Activated CD4-positive, alpha-beta memory T cell treated with anti-CD3 and anti-CD28 coated beads for 36 hours (primary cell): Measurements from ENCODE around the gene NPVF. TPM values are rescaled to one million over a fixed set of nuclear protein-coding genes. Genes with fewer than 3 reads are reported as not detected.

Source experiments
- CTCF ChIA-PET: fragments of 350-600 bp; sonication (Branson Sonifier 250); formaldehyde crosslinking; loops from one replicate; lab custom pipeline; 2021; ENCODE audit warnings: antibody characterized with exemption, inconsistent platforms; lab: Charles Lee
- POLR2A ChIA-PET: fragments of 350-600 bp; sonication (Branson Sonifier 250); formaldehyde crosslinking; loops from one replicate; lab custom pipeline; 2021; ENCODE audit warnings: antibody characterized with exemption; lab: Charles Lee
- DNase-seq: peaks from one replicate; pipeline ENCODE4 v3.0.0-alpha.2; 2020
- H3K27ac Mint-ChIP-seq: one replicate; pipeline ENCODE4 v1.8.0; 2021; ENCODE audit warnings: mixed read lengths
- H3K27me3 Mint-ChIP-seq: one replicate; pipeline ENCODE4 v1.8.0; 2021; ENCODE audit warnings: mixed read lengths
- H3K36me3 Mint-ChIP-seq: one replicate; pipeline ENCODE4 v1.8.0; 2021; ENCODE audit warnings: mixed read lengths
- H3K4me1 Mint-ChIP-seq: one replicate; pipeline ENCODE4 v1.8.0; 2021; ENCODE audit warnings: low read depth, mixed read lengths
- H3K4me3 Mint-ChIP-seq: one replicate; pipeline ENCODE4 v1.8.0; 2021; ENCODE audit warnings: mild to moderate bottlenecking, mixed read lengths
- H3K9me3 Mint-ChIP-seq: one replicate; pipeline ENCODE4 v1.8.0; 2021; ENCODE audit warnings: mixed read lengths
- intact Hi-C: fragments of 100-400 bp; cut with micrococcal nuclease; formaldehyde crosslinking; loops from one replicate; pipeline ENCODE4 v1.15.1; 2023
- total RNA-seq, 2 experiments: library from RNA; stranded (reverse); gene quantifications; one replicate each; pipeline ENCODE4 v1.2.3, GENCODE V29; 2021

Gene NPVF
- total RNA-seq, 2 experiments from 2014 or later, result not detected

DNA sequence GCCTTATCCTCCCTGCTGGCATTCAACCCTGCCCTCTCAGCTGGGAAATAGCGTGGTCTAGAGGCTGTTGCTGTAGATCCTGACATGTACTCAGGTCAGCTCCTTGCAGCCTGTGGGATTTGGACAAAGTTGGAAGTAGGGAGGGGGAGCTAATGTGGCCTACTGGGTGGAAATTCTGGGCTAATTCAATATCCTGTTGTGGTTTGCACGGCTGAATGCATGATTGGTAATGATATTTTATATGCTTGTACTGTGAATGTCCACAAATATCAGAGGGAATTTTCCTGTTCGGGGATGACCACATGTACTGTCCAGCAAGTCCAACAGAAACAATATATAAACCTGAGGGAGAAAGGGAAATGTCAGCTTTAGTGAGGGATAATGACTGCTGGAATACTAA lies 22.1 kb upstream of the NPVF start:
- H3K27me3 Mint-ChIP-seq, result no peaks in the 10 kb centered on the region
- POLR2A ChIA-PET, result no interaction called here
- CTCF ChIA-PET, result interaction anchor here (1.5 kb wide), 2 partner anchors 9 to 315 kb away, joined by 4 to 8 read pairs; no protein-coding TSS in a partner anchor
- intact Hi-C loops, result no loop called here
- DNase-seq, result no peak
- no peaks in the 10 kb centered on the region for H3K9me3 Mint-ChIP-seq
- no peak overlapping the region for H3K4me3 Mint-ChIP-seq
- no peaks in the 10 kb centered on the region for H3K4me1 Mint-ChIP-seq
- no peak overlapping the region for H3K27ac Mint-ChIP-seq
- no peaks in the 10 kb centered on the region for H3K36me3 Mint-ChIP-seq

DNA sequence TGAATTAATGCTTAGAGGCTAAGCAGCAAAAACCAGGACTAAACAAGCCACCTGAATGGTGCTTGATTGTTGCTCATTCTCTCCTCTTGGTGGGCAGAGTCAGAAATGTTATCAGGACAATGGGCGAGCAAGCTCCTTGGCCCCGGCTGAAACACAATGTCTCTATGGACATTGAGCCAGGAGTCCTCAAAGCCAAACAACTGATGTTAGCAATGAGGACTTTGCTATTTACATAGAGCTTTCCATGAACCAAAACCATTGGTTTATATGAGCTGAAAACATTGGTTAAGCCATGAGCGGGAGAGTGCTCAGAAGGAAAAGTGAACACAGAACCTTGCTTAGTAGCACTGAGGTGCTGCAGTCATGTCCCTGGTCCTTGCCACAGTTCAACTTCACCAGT lies 21.5 kb upstream of the NPVF start:
- CTCF ChIA-PET, result interaction anchor here (0.6 to 1.5 kb wide), 3 partner anchors 10 to 316 kb away, joined by 3 to 8 read pairs (median 4); no protein-coding TSS in a partner anchor
- POLR2A ChIA-PET, result no interaction called here
- intact Hi-C loops, result no loop called here
- Mint-ChIP-seq H3K36me3 (no peaks in the 10 kb centered on the region), H3K9me3 (no peaks in the 10 kb centered on the region), H3K4me1 (no peaks in the 10 kb centered on the region), H3K27me3 (no peaks in the 10 kb centered on the region), H3K27ac (no peak overlapping the region), H3K4me3 (no peak overlapping the region)
- no peak for DNase-seq

DNA sequence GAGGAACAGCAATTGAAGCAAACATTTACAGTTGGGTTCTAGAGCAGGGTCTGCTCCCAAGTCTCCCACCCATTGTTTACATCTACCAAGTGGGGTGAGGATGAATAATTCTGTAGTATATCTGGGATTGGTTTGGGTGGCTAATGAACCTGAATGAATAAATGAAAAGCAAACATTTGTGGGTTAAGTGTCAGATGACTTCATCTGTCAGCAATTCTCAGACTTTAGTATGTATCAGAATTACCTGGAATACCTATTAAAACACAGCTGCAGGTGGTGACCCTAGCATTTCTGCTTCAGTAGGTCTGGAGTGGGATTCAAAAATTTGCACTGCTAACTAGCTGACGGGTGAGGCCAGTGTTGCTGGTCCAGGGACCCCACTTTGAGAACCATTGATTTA lies 18.0 kb upstream of the NPVF start:
- POLR2A ChIA-PET, result no interaction called here

GRCh38 chr7:25244254-25245033 lies 16.2 kb upstream of the NPVF start:
- Mint-ChIP-seq H3K36me3 (no peaks in the 10 kb centered on the region), H3K27me3 (peaks cover 4% of the 10 kb centered on the region), H3K27ac (no peak overlapping the region), H3K4me3 (no peak overlapping the region), H3K4me1 (no peaks in the 10 kb centered on the region), H3K9me3 (no peaks in the 10 kb centered on the region)
- DNase-seq, result no peak
- CTCF ChIA-PET, result interaction anchor here (1.4 kb wide), 1 partner anchor 27 kb away, joined by 5 read pairs; no protein-coding TSS in a partner anchor
- intact Hi-C loops, result no loop called here
- POLR2A ChIA-PET, result no interaction called here

More for the DNA sequence above, 18.0 kb upstream of the NPVF start:
- no peaks in the 10 kb centered on the region for H3K9me3 Mint-ChIP-seq
- CTCF ChIA-PET, result interaction anchor here (1.0 to 1.5 kb wide), 2 partner anchors 29 to 319 kb away, joined by 3 read pairs; no protein-coding TSS in a partner anchor
- no peak overlapping the region for H3K27ac Mint-ChIP-seq
- no peak for DNase-seq
- no peaks in the 10 kb centered on the region for H3K36me3 Mint-ChIP-seq
- H3K4me3 Mint-ChIP-seq, result no peak overlapping the region
- peaks cover 2% of the 10 kb centered on the region for H3K27me3 Mint-ChIP-seq
- no peaks in the 10 kb centered on the region for H3K4me1 Mint-ChIP-seq
- intact Hi-C loops, result no loop called here

DNA sequence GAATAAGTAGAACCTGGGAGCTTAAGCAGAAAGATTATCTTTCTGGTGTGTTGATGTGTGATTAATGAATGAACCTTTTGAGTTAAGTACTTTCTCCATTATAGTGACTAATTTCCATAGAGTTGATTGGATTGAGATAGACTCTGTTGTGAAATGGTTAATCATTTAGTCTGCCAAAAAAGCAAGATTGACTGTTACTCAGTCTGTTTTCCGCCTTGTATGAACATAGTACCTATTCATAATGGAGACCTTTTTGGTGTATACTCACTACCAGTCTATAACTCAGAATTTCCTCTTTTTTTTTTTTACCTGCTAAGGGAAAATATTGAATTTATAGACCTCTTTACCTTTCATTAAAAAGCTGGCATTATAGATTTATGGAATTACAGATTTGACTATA lies 14.4 kb upstream of the NPVF start:
- Mint-ChIP-seq H3K9me3 (no peaks in the 10 kb centered on the region), H3K27me3 (peaks cover 6% of the 10 kb centered on the region), H3K36me3 (no peaks in the 10 kb centered on the region), H3K27ac (no peak overlapping the region), H3K4me3 (no peak overlapping the region), H3K4me1 (no peaks in the 10 kb centered on the region)
- no peak for DNase-seq
- intact Hi-C loops, result no loop called here
- ChIA-PET CTCF (no interaction called here), POLR2A (no interaction called here)

- Mint-ChIP-seq H3K4me3 (no peak overlapping the region), H3K27ac (no peak overlapping the region), H3K9me3 (no peaks in the 10 kb centered on the region), H3K36me3 (no peaks in the 10 kb centered on the region), H3K4me1 (no peaks in the 10 kb centered on the region), H3K27me3 (peaks cover 6% of the 10 kb centered on the region)
- intact Hi-C loops, result no loop called here
- POLR2A ChIA-PET, result no interaction called here
- no peak for DNase-seq
- CTCF ChIA-PET, result interaction anchor here (1.1 kb wide), 1 partner anchor 24 kb away, joined by 3 read pairs; no protein-coding TSS in a partner anchor
These were observed 12.6 kb upstream of the NPVF start for GRCh38 chr7:25240896-25241295.

DNA sequence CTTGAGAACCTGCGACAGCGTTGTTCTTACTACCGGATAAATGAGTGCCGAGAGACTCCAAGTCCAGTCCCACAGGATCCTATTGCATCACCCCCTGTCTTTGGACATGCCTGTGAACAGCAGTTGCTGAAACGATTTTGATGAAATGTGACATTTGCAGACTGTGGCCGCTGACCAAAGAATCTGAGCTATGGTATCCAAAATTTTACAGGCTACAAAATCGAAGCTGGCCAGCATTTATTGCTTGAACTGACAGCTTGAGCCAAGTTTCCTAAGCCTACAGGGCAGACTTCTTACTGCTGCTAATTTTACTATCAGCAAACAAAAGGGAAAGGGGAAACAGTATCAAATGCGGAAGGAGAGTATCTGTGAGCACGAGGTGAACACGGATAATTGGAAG lies 12.1 kb upstream of the NPVF start:
- ChIA-PET CTCF (interaction anchor here (1.1 kb wide), 1 partner anchor 23 kb away, joined by 3 read pairs; no protein-coding TSS in a partner anchor), POLR2A (no interaction called here)
- Mint-ChIP-seq H3K4me1 (no peaks in the 10 kb centered on the region), H3K27ac (no peak overlapping the region), H3K9me3 (no peaks in the 10 kb centered on the region), H3K36me3 (no peaks in the 10 kb centered on the region), H3K4me3 (no peak overlapping the region), H3K27me3 (peaks cover 8% of the 10 kb centered on the region)
- intact Hi-C loops, result no loop called here
- no peak for DNase-seq

DNA sequence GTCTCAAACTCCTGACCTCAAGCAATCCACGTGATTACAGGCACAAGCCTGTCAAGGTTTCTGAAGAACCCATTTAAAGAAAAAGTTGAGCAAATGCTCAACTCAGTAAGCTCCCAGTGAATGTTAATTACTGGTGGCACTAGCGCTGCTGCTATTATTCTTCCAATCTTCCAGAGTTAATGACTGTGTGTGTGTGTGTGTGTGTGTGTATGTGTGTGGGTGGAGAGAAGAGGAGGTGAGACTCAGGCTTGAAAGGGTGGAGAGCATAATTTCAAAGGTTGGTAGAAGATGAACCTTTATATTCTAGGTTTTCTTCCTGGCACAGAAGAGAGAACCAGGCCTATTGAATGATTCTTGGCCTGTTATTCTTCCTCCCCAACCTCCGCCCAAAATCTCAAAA lies 11.6 kb upstream of the NPVF start:
- Mint-ChIP-seq H3K9me3 (no peaks in the 10 kb centered on the region), H3K27ac (no peak overlapping the region), H3K4me3 (no peak overlapping the region), H3K36me3 (no peaks in the 10 kb centered on the region), H3K27me3 (peaks cover 10% of the 10 kb centered on the region), H3K4me1 (no peaks in the 10 kb centered on the region)
- ChIA-PET CTCF (no interaction called here), POLR2A (no interaction called here)
- intact Hi-C loops, result no loop called here
- no peak for DNase-seq

- DNase-seq, result no peak
- H3K9me3 Mint-ChIP-seq, result no peaks in the 10 kb centered on the region
- H3K27me3 Mint-ChIP-seq, result peaks cover 11% of the 10 kb centered on the region
- no peaks in the 10 kb centered on the region for H3K36me3 Mint-ChIP-seq
- H3K4me1 Mint-ChIP-seq, result no peaks in the 10 kb centered on the region
- CTCF ChIA-PET, result interaction anchor here (0.6 to 0.7 kb wide), 2 partner anchors 126 to 1000 kb away, joined by 3 read pairs; no protein-coding TSS in a partner anchor
- intact Hi-C loops, result no loop called here
- H3K4me3 Mint-ChIP-seq, result no peak overlapping the region
- POLR2A ChIA-PET, result no interaction called here
- no peak overlapping the region for H3K27ac Mint-ChIP-seq
These were observed 9.9 kb upstream of the NPVF start for GRCh38 chr7:25238066-25238725.

- Mint-ChIP-seq H3K4me3 (no peak overlapping the region), H3K36me3 (no peaks in the 10 kb centered on the region), H3K27ac (no peak overlapping the region), H3K27me3 (peaks cover 25% of the 10 kb centered on the region), H3K9me3 (no peaks in the 10 kb centered on the region), H3K4me1 (no peaks in the 10 kb centered on the region)
- intact Hi-C loops, result no loop called here
- POLR2A ChIA-PET, result no interaction called here
- CTCF ChIA-PET, result no interaction called here
- no peak for DNase-seq
These were observed 7.2 kb upstream of the NPVF start for GRCh38 chr7:25235471-25235870.

- Mint-ChIP-seq H3K4me3 (no peak overlapping the region), H3K4me1 (no peaks in the 10 kb centered on the region), H3K27ac (no peak overlapping the region), H3K36me3 (no peaks in the 10 kb centered on the region), H3K9me3 (no peaks in the 10 kb centered on the region), H3K27me3 (peaks cover 26% of the 10 kb centered on the region)
- DNase-seq, result no peak
- ChIA-PET CTCF (no interaction called here), POLR2A (no interaction called here)
- intact Hi-C loops, result no loop called here
These were observed 6.0 kb upstream of the NPVF start for GRCh38 chr7:25234336-25234735.

DNA sequence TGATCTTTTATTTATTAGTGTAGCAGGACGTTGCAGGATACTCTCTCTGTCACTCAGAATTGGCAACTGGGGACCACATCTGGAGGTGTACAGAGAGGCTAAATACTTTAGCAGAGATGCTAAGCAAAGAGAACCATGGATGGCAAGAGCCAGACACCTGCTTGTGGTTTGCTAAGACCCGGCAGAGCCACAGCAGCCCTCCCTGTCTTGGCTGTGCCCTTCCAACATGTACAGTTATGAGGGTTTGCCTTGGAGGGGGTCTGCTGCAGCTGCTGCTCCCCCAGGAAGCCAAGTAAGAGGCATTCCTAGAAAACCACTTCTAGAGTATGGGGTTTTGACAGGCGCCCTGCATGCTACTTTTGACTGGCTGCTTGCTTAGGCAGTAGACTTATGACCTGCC lies 5.1 kb downstream of the NPVF start:
- Mint-ChIP-seq H3K36me3 (no peaks in the 10 kb centered on the region), H3K4me1 (no peaks in the 10 kb centered on the region), H3K9me3 (no peaks in the 10 kb centered on the region), H3K4me3 (no peak overlapping the region), H3K27me3 (peaks cover 17% of the 10 kb centered on the region), H3K27ac (no peak overlapping the region)
- no peak for DNase-seq
- intact Hi-C loops, result no loop called here
- CTCF ChIA-PET, result no interaction called here
- POLR2A ChIA-PET, result no interaction called here
